Measurements from ENCODE around the gene EME2. TPM values are rescaled to one million over a fixed set of nuclear protein-coding genes. Genes with fewer than 3 reads are reported as not detected.
"Not testable (repeated sequence)": the region's sequence is repeated elsewhere in the genome, so short reads cannot be mapped to it uniquely, and the experiment has no call there.

The EME2 gene
- total RNA-seq, 2 experiments from 2014 or later = 13.1 to 18.4 TPM

- CTCF ChIA-PET = interaction anchor here (0.5 to 2.1 kb wide), 2 partner anchors 9 to 30 kb away, joined by 3 to 9 read pairs; no protein-coding TSS in a partner anchor
- H3K9me3 Mint-ChIP-seq (ENCODE audit: low read depth); ATAC-seq; DNase-seq; intact Hi-C loops (cut with DNase I, micrococcal nuclease); POLR2A ChIA-PET; H3K27ac Mint-ChIP-seq; H3K4me1 Mint-ChIP-seq; H3K27me3 Mint-ChIP-seq; H3K4me3 Mint-ChIP-seq: not testable (repeated sequence)
- H3K36me3 Mint-ChIP-seq (ENCODE audit: low read depth) = peaks cover 11% of the 10 kb centered on the region
These were observed 40.0 kb upstream of the EME2 start for GRCh38 chr16:1732551-1732987.

GRCh38 chr16:1734123-1734522 lies 38.5 kb upstream of the EME2 start:
- no peaks in the 10 kb centered on the region for H3K27me3 Mint-ChIP-seq
- no peaks in the 10 kb centered on the region for H3K9me3 Mint-ChIP-seq (ENCODE audit: low read depth)
- H3K4me1 Mint-ChIP-seq = no peaks in the 10 kb centered on the region
- POLR2A ChIA-PET = no interaction called here
- peaks cover 7% of the 10 kb centered on the region for H3K36me3 Mint-ChIP-seq (ENCODE audit: low read depth)
- H3K4me3 Mint-ChIP-seq = no peak overlapping the region
- CTCF ChIA-PET = no interaction called here
- intact Hi-C loops (cut with DNase I, micrococcal nuclease) = no loop called here
- ATAC-seq (no peak), DNase-seq (no peak)
- H3K27ac Mint-ChIP-seq = no peak overlapping the region

- Mint-ChIP-seq H3K4me3 (no peak overlapping the region), H3K27me3 (no peaks in the 10 kb centered on the region), H3K27ac (no peak overlapping the region)
These were observed 37.8 kb upstream of the EME2 start for GRCh38 chr16:1734816-1735215.

GRCh38 chr16:1740234-1740633 lies 32.4 kb upstream of the EME2 start:
- intact Hi-C loops (cut with DNase I, micrococcal nuclease) = no loop called here
- Mint-ChIP-seq H3K4me3 (no peak overlapping the region), H3K9me3 (ENCODE audit: low read depth) (no peaks in the 10 kb centered on the region), H3K4me1 (no peaks in the 10 kb centered on the region), H3K36me3 (ENCODE audit: low read depth) (peaks cover 3% of the 10 kb centered on the region), H3K27ac (no peak overlapping the region), H3K27me3 (no peaks in the 10 kb centered on the region)
- DNase-seq (no peak), ATAC-seq (no peak)
- ChIA-PET CTCF (no interaction called here), POLR2A (no interaction called here)

More at GRCh38 chr16:1734816-1735215, 37.8 kb upstream of the EME2 start:
- no peaks in the 10 kb centered on the region for H3K4me1 Mint-ChIP-seq
- ChIA-PET POLR2A (no interaction called here), CTCF (no interaction called here)
- peaks cover 5% of the 10 kb centered on the region for H3K36me3 Mint-ChIP-seq (ENCODE audit: low read depth)
- DNase-seq (no peak), ATAC-seq (no peak)
- intact Hi-C loops (cut with DNase I, micrococcal nuclease) = no loop called here
- no peaks in the 10 kb centered on the region for H3K9me3 Mint-ChIP-seq (ENCODE audit: low read depth)

- H3K4me1 Mint-ChIP-seq = no peaks in the 10 kb centered on the region
- DNase-seq (no peak), ATAC-seq (no peak)
- no peak overlapping the region for H3K27ac Mint-ChIP-seq
- H3K27me3 Mint-ChIP-seq = no peaks in the 10 kb centered on the region
- ChIA-PET CTCF (no interaction called here), POLR2A (no interaction called here)
- intact Hi-C loops (cut with DNase I, micrococcal nuclease) = no loop called here
- no peak overlapping the region for H3K4me3 Mint-ChIP-seq
- peaks cover 3% of the 10 kb centered on the region for H3K36me3 Mint-ChIP-seq (ENCODE audit: low read depth)
- no peaks in the 10 kb centered on the region for H3K9me3 Mint-ChIP-seq (ENCODE audit: low read depth)
These were observed 31.7 kb upstream of the EME2 start for GRCh38 chr16:1740781-1741490.

- ChIA-PET CTCF (no interaction called here), POLR2A (no interaction called here)
- Mint-ChIP-seq H3K36me3 (ENCODE audit: low read depth) (peaks cover 3% of the 10 kb centered on the region), H3K4me3 (no peak overlapping the region), H3K9me3 (ENCODE audit: low read depth) (no peaks in the 10 kb centered on the region), H3K27ac (no peak overlapping the region), H3K27me3 (no peaks in the 10 kb centered on the region), H3K4me1 (no peaks in the 10 kb centered on the region)
- DNase-seq = no peak
- ATAC-seq = no peak
- intact Hi-C loops (cut with DNase I, micrococcal nuclease) = no loop called here
These were observed 31.0 kb upstream of the EME2 start for GRCh38 chr16:1741553-1742165.

GRCh38 chr16:1743376-1744337 lies 29.0 kb upstream of the EME2 start:
- Mint-ChIP-seq H3K36me3 (ENCODE audit: low read depth) (peaks cover 3% of the 10 kb centered on the region), H3K4me1 (no peaks in the 10 kb centered on the region), H3K4me3 (no peak overlapping the region), H3K27ac (no peak overlapping the region), H3K9me3 (ENCODE audit: low read depth) (no peaks in the 10 kb centered on the region), H3K27me3 (no peaks in the 10 kb centered on the region)
- ChIA-PET CTCF (interaction anchor here (0.6 kb wide), 3 partner anchors 21 to 131 kb away, joined by 3 to 4 read pairs (median 3); no protein-coding TSS in a partner anchor), POLR2A (no interaction called here)
- DNase-seq = no peak
- ATAC-seq = no peak
- intact Hi-C loops (cut with DNase I, micrococcal nuclease) = no loop called here

- CTCF ChIA-PET = interaction anchor here (0.6 kb wide), 1 partner anchor 130 kb away, joined by 3 read pairs; no protein-coding TSS in a partner anchor
- Mint-ChIP-seq H3K4me3 (no peak overlapping the region), H3K27me3 (no peaks in the 10 kb centered on the region), H3K27ac (no peak overlapping the region), H3K36me3 (ENCODE audit: low read depth) (peaks cover 6% of the 10 kb centered on the region), H3K9me3 (ENCODE audit: low read depth) (no peaks in the 10 kb centered on the region), H3K4me1 (no peaks in the 10 kb centered on the region)
- DNase-seq = no peak
- no peak for ATAC-seq
- intact Hi-C loops (cut with DNase I, micrococcal nuclease) = no loop called here
- POLR2A ChIA-PET = no interaction called here
These were observed 28.2 kb upstream of the EME2 start for GRCh38 chr16:1744338-1744840.

GRCh38 chr16:1745181-1745899 lies 27.3 kb upstream of the EME2 start:
- Mint-ChIP-seq H3K9me3 (ENCODE audit: low read depth) (no peaks in the 10 kb centered on the region), H3K27ac (no peak overlapping the region), H3K27me3 (no peaks in the 10 kb centered on the region), H3K36me3 (ENCODE audit: low read depth) (peaks cover 6% of the 10 kb centered on the region), H3K4me3 (no peak overlapping the region), H3K4me1 (no peaks in the 10 kb centered on the region)
- ATAC-seq = no peak
- intact Hi-C loops (cut with DNase I, micrococcal nuclease) = no loop called here
- ChIA-PET POLR2A (no interaction called here), CTCF (interaction anchor here (0.7 kb wide), 1 partner anchor 324 kb away, joined by 3 read pairs; no protein-coding TSS in a partner anchor)
- DNase-seq = no peak

- ChIA-PET POLR2A (no interaction called here), CTCF (interaction anchor here (0.7 kb wide), 1 partner anchor 325 kb away, joined by 3 read pairs; no protein-coding TSS in a partner anchor)
- Mint-ChIP-seq H3K9me3 (ENCODE audit: low read depth) (no peaks in the 10 kb centered on the region), H3K36me3 (ENCODE audit: low read depth) (peaks cover 6% of the 10 kb centered on the region), H3K4me3 (no peak overlapping the region), H3K27me3 (no peaks in the 10 kb centered on the region), H3K4me1 (no peaks in the 10 kb centered on the region), H3K27ac (no peak overlapping the region)
- DNase-seq (no peak), ATAC-seq (no peak)
- intact Hi-C loops (cut with DNase I, micrococcal nuclease) = no loop called here
These were observed 26.5 kb upstream of the EME2 start for GRCh38 chr16:1745900-1746692.

Measured in activated CD4-positive, alpha-beta T cell treated with anti-CD3 and anti-CD28 coated beads for 36 hours (primary cell).